ENCODE measurements around the gene PWWP2B. TPM values are rescaled to one million over a fixed set of nuclear protein-coding genes. Genes with fewer than 3 reads are reported as not detected.

The PWWP2B gene
- total RNA-seq, 4 donors from 2014 or later, result 45.9 to 129 (median 61.2) TPM

GRCh38 chr10:132458071-132458585 is 61.1 kb downstream of the PWWP2B start:
- Histone ChIP-seq H3K27me3 (no peaks in the 10 kb centered on the region), H3K27ac (peak overlapping the region; percentile 88 to 91 (median 90)), H3K4me1 (peaks cover 37 to 87% (median 75%) of the 10 kb centered on the region in 4 donors), H3K36me3 (no peaks in the 10 kb centered on the region), H3K9me3 (no peaks in the 10 kb centered on the region), H3K4me3 (no peak overlapping the region)
- intact Hi-C loops (cut with DNase I; ENCODE audit: low total_unique reads) (no loop called here), in situ Hi-C loops (cut with MboI; ENCODE audit: low pct_ligation_motif_present in 1 of 4, low pct_unique_long_range_greater_than_20kb in 1 of 4, low sequenced_read_pairs in 3 of 4) (loop anchor here in 3 of 4 donors (5.0 to 25.0 kb wide), 5 partner anchors 77 to 246 kb away; partner anchors contain the start of gene INPP5A (in 1 of the 3))
- WGBS, 2 donors (ENCODE audit: low coverage in 1 of 2), result 55% methylated on average over 15 of the region's 19 CpGs; no CpG with 5 or more reads in 1 of the 2 donors
- TF ChIP-seq EP300 (IDR thresholded peaks at IDR 0.05; ENCODE audit: low read depth) (no peak), POLR2AphosphoS5 (IDR thresholded peaks at IDR 0.05) (no peak), POLR2A (IDR thresholded peaks at IDR 0.05) (no peak), CTCF (IDR thresholded peaks at IDR 0.05) (no peak)
- DNase-seq, result no peak

- H3K27me3 ChIP-seq, result no peaks in the 10 kb centered on the region
- in situ Hi-C loops (cut with MboI; ENCODE audit: low pct_ligation_motif_present in 1 of 4, low pct_unique_long_range_greater_than_20kb in 1 of 4, low sequenced_read_pairs in 3 of 4), result loop anchor here in 3 of 4 donors (5.0 to 25.0 kb wide), 5 partner anchors 76 to 246 kb away; partner anchors contain the start of gene INPP5A (in 1 of the 3)
- WGBS, 2 donors (ENCODE audit: low coverage in 1 of 2), result 46% methylated on average over 21 of the region's 31 CpGs; no CpG with 5 or more reads in 1 of the 2 donors
- no peaks in the 10 kb centered on the region for H3K9me3 ChIP-seq
- TF ChIP-seq CTCF (IDR thresholded peaks at IDR 0.05), result peak; percentile 95 to 99 (median 99)
- TF ChIP-seq EP300 (IDR thresholded peaks at IDR 0.05; ENCODE audit: low read depth), result peak; percentile 79
- peak; percentile 6 to 56 (median 42) for TF ChIP-seq POLR2AphosphoS5 (IDR thresholded peaks at IDR 0.05)
- no peak for TF ChIP-seq POLR2A (IDR thresholded peaks at IDR 0.05)
- H3K4me3 ChIP-seq, result no peak overlapping the region
- DNase-seq, result peak; percentile 88
- no peaks in the 10 kb centered on the region for H3K36me3 ChIP-seq
- H3K4me1 ChIP-seq, result peaks cover 37 to 87% (median 75%) of the 10 kb centered on the region in 4 donors
- peak overlapping the region; percentile 88 to 91 (median 90) for H3K27ac ChIP-seq
- intact Hi-C loops (cut with DNase I; ENCODE audit: low total_unique reads), result no loop called here
These were observed 61.7 kb downstream of the PWWP2B start for GRCh38 chr10:132458586-132459300.

DNA sequence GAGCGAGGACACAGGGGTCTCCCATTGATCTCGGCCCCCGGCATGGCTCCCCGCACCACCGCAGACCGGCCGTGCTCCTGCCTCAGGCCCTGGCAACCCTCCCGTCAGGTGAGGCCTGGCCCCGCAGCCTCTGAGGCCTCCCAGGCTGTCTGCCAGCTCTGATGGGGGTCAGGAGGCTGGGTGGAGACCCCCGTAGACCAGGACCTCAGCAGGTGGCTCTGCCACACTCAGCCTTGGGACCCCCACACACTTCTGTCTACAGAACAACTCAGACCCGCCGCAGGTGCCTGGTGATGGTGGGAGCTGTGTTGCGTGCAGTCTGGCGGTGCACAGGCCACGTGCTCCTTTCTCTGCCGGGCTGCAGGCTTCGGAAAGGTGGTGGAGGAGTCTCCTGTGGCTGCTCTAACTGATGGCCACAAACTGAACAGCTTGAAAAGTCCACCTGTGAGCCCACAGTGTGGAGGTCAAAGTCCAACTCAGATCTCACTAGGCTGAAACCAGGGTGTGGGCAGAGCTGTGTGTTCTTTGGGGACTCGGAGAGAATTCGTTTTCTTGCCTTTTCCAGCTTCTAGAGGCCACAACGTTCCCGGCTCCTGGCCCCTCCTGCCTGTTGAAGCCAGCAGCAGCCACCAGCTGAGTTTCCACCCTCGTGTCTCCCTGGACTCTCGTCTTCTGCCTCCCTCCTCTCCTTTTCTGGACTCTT is 62.5 kb downstream of the PWWP2B start:
- 41% methylated on average over 18 of the region's 23 CpGs; no CpG with 5 or more reads in 1 of the 2 donors for WGBS, 2 donors (ENCODE audit: low coverage in 1 of 2)
- in situ Hi-C loops (cut with MboI; ENCODE audit: low pct_ligation_motif_present in 1 of 4, low pct_unique_long_range_greater_than_20kb in 1 of 4, low sequenced_read_pairs in 3 of 4), result loop anchor here (5.0 to 25.0 kb wide), 5 partner anchors 75 to 247 kb away; partner anchors contain the start of gene INPP5A (in 1 of the 4)

More for the DNA sequence above, 62.5 kb downstream of the PWWP2B start:
- TF ChIP-seq CTCF (IDR thresholded peaks at IDR 0.05) (no peak), POLR2A (IDR thresholded peaks at IDR 0.05) (peak; percentile 39), EP300 (IDR thresholded peaks at IDR 0.05; ENCODE audit: low read depth) (no peak), POLR2AphosphoS5 (IDR thresholded peaks at IDR 0.05) (peak in 2 of 3 donors; percentile 46 to 50)
- H3K4me3 ChIP-seq, result peak overlapping the region in 1 of 4 donors; percentile 5
- H3K27ac ChIP-seq, result peak overlapping the region; percentile 88 to 91 (median 90)
- no peaks in the 10 kb centered on the region for H3K27me3 ChIP-seq
- intact Hi-C loops (cut with DNase I; ENCODE audit: low total_unique reads), result no loop called here
- peak; percentile 71 for DNase-seq
- no peaks in the 10 kb centered on the region for H3K9me3 ChIP-seq
- no peaks in the 10 kb centered on the region for H3K36me3 ChIP-seq
- peaks cover 38 to 87% (median 75%) of the 10 kb centered on the region in 4 donors for H3K4me1 ChIP-seq
